ENCODE data around the gene VPS4B.

DNA sequence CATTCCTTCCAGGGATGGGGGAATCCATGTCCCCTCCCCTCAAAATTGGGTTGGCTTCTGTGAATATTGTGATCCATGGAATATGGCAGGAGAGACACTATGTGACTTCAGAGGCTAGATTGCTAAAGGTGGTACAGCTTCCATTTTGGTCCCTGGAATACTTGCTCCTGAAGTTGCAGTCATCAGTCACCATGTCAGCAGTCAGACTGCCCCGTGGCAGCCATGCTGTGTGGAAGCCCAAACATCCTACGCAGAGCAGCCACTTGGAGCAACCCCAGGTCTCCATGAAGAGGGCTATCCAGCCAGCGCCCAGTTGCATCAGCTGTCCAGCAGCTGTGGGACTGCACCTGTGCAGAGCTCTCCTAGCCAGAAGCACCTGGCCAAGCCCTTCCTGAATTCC lies 39.4 kb downstream of the VPS4B start:
- TF ChIP-seq, protein P1, sequence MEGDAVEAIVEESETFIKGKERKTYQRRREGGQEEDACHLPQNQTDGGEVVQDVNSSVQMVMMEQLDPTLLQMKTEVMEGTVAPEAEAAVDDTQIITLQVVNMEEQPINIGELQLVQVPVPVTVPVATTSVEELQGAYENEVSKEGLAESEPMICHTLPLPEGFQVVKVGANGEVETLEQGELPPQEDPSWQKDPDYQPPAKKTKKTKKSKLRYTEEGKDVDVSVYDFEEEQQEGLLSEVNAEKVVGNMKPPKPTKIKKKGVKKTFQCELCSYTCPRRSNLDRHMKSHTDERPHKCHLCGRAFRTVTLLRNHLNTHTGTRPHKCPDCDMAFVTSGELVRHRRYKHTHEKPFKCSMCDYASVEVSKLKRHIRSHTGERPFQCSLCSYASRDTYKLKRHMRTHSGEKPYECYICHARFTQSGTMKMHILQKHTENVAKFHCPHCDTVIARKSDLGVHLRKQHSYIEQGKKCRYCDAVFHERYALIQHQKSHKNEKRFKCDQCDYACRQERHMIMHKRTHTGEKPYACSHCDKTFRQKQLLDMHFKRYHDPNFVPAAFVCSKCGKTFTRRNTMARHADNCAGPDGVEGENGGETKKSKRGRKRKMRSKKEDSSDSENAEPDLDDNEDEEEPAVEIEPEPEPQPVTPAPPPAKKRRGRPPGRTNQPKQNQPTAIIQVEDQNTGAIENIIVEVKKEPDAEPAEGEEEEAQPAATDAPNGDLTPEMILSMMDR (IDR thresholded peaks at IDR 0.05) = no peak
- no peak for TF ChIP-seq ZFX (IDR thresholded peaks at IDR 0.05; ENCODE audit: borderline replicate concordance)
